ENCODE measurements around the gene ARL8A.
"Not testable (repeated sequence)": the region's sequence is repeated elsewhere in the genome, so short reads cannot be mapped to it uniquely, and the experiment has no call there.

ARL8A gene

DNA sequence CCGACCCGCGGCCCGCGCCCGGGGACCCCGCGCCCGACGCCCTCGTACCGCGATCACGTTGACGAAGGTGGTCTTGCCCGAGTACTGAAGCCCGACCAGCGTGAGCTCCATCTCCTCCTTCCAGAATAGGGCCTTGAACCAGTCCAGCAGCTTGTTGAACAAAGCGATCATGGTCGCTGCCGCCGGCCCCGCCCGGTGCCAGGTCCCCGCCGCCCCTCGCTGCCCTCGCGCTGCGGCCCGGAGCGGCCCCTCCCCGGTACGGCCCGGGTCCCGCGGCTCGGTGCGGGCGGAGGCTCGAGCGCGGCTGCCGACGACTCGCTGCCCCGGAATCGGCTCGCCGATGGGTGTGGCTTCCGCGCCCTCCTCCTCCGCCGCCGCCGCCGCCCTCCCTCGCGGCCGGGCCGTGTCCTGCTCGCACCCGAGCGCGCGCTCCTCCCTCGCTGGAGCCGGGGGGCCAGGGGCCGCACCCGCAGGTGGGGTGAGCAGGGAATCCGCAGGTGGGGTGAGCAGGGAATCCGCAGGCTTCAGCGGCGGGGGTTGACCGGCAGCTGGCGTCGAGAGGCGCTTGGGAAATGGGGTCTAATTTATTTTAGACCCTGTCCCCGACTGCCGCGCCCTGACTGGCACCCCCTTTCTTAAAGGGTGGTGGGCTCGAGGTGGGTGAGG lies at the start of gene ARL8A:
Gene ARL8A (minus strand): TSS at position 336 of the 666 bp plus-strand sequence. CDS start 165 bp downstream, at position 171.
- DNase-seq (ENCODE audit: low spot score) = peak; percentile 93

- DNase-seq (ENCODE audit: low spot score) = no peak
Observed at GRCh38 chr1:202194328-202194648, 49.8 kb upstream of the ARL8A start.

GRCh38 chr1:202193614-202194327 lies 49.2 kb upstream of the ARL8A start, which contains the start of gene LGR6:
Gene LGR6 (plus strand): TSS chr1:202193799. CDS start chr1:202193990, 191 bp downstream.
- peak; percentile 30 for DNase-seq (ENCODE audit: low spot score)

DNA sequence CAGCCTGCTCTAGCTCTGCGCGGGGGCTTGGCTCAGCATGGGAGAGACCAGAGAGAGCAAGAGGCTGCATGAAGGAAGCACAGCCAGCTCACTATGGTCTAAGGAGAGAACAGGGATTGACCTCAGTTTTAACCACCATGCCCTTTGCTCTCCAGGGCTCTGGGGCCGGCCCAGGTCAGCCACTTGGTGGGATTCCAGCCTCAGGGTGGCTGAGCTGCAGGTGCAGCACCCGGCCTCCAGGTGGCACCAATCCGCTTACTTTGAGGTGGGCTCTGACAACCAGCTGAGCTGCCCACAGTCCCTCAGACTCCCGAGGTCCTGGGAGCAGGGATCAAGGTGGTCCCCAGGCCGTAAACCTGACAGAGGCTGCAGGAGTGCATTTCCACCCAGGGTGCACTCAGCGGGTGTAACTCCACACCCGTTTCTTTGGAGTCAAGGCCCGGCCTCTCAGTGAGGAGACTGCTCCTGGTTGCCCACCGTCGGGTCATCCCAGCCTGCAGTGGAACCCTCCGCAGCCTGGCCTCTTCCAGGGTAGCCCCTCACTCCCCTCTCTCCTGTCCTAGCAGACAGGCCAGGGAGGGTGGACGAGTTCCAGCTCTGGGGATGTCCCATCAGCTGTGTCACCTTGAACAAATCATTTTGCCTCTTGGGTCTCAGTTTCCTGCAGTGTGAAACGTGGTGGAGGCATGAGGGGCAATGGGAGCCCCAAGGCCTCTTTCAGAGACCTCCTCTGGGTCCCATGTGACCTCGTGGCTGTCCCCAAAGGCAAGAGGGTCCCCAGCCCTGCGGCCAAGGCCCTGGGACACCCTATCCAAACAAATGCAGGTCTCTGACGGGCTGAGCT lies 48.5 kb upstream of the ARL8A start:
- peak; percentile 80 for DNase-seq (ENCODE audit: low spot score)

- DNase-seq (ENCODE audit: low spot score) = not testable (repeated sequence)
Observed at GRCh38 chr1:202191391-202191790, 46.9 kb upstream of the ARL8A start.

GRCh38 chr1:202189918-202190715 lies 45.6 kb upstream of the ARL8A start:
- DNase-seq (ENCODE audit: low spot score) = no peak

DNA sequence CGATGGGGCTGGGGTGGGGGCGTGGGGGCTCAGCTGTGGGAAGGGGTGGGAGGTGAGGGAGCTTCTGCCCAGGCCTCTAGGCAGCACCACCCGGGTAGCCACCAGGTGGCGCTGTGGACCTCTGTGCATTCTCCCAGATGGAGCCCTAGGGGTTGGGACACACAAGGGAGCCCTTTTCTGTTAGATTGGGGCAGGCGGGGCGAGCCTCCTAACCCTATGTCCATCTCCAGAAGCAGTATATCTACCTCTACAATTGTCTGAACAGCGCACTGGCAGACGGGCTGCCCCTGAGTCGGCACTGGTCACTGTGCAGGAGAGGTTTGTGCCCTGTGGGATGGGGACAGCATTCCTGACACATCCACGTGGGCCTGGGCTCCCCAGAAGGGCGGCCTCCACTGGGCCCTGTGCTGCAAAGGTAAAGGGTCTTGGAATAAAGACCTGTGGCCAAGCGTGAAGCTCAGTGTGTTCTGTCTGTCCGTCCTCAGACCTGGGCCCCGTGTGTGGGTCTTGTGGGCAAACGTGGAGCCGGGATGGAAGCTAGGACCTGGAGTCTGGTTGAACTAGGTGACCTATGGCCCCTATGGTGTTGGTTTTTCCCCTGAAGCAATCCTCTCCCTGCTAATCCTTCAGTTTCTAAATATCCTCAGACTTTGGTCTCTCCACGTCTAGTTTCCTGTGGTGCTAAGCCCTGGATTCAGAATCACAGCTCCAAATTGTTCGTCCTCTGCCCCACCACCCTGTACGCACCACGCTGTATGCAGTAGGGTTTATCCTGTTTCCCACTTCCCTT lies 44.7 kb upstream of the ARL8A start:
- peak; percentile 74 for DNase-seq (ENCODE audit: low spot score)

DNA sequence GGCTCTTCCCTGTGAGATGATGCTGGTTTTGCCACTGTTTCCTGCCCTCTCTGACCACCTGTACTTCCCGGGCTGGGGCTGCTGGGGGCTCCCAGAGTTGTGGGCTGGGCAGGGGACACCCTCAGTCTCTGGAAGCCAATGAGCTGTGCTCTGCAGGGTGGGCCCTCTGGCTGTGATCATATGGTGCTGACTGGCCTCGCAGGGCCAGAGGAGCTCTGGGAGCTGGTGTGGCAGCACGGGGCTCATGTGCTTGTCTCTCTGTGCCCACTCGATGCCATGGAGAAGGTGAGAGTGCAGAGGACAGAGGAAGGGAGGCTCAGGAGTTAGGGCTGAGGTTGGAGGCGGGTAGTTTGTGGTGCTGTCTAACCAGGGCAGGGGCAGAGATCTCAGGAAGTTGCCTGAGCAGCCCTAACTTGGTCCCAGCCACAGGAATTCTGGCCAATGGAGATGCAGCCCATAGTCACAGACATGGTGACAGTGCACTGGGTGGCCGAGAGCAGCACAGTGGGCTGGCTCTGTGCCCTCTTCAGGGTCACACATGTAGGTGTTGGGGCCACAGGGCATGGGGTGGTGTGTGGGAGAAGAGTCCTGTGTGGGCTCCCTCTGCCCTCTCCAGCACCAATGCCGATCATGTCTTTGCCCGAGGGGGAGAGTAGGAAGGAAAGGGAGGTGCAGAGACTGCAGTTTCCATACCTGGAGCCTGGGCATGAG lies 43.3 kb upstream of the ARL8A start:
- no peak for DNase-seq (ENCODE audit: low spot score)

DNA sequence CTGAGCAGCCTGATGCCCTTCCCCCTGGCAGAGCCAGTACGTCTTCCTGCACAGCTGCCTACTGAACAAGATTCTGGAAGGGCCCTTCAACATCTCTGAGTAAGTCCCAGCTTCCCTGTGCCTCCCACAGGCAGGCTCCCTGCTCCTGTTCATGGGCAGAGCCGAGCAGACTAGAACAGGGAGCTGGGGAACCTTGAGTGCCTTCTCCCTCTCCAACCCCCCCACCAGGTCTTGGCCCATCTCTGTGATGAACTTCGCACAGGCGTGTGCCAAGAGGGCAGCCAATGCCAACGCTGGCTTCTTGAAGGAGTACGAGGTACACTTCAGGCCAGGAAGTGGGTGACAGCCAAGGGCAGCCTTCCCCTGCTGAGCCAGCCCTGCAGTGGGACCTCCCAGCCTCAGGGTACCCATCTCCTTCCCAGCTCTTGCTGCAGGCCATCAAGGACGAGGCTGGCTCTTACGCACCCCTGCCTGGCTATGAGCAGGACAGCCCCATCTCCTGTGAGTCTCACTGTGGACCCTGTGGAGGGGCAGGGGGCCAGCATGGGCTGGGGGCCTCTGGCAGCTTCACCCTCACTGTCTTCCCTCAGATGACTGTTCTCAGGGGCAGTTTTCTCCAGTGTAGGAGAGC lies 42.6 kb upstream of the ARL8A start:
- DNase-seq (ENCODE audit: low spot score) = no peak

GRCh38 chr1:202186327-202186726 lies 41.8 kb upstream of the ARL8A start:
- no peak for DNase-seq (ENCODE audit: low spot score)

DNA sequence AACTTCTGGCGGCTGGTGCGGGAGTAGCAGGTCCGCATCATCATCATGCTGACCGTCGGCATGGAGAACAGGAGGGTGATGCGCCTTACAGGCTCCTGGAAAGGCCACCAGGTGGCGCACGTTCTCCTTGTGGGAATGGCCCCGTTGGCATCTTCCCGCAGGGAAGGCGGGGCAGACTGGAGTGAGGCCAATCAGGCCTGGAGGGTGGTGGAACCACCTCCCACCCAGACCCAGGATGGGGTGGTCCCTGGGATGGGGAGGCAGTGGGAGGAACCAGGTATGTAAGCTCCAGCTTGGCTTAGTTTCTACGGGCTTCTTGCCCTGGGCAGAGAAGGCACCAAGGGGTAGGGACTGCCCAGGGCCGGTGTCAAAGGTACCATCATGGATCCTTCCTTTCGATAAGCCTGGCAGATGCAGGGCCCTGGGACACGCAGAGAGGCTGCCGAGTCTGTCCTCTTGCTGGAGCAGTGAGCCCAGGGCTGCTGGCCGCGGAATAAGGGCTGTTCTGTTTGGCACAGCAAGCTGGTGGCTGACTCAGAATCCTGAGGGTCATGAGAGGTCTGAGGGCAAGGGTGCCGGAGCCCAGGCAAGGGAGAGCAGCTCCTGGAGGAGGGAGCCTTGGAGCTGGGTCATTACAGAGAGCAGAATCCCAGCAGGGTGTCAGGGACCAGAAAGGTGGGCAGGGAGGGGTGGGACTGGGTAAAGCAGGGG lies 40.4 kb upstream of the ARL8A start:
- peak; percentile 85 for DNase-seq (ENCODE audit: low spot score)

GRCh38 chr1:202182040-202182877 lies 37.7 kb upstream of the ARL8A start:
- no peak for DNase-seq (ENCODE audit: low spot score)

DNA sequence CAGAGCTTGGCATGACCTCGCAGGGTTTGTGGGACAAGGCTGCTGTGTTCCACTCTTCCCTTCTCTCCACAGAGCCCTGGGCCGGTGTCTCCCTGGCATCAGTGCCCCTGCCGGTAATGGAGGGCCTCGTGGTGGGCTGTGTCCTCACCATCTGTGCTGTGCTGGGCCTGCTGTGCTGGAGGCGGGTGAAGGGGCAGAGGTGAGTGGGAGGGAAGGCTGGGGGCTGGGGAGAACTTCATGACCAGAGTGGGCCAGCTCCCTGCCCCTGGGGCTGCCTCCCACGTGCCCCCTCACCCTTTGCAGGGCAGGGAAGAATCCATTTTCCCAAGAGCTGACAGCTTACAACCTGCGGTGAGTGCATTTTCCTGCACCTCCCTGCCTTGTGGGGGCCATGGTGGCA lies 37.0 kb upstream of the ARL8A start:
- no peak for DNase-seq (ENCODE audit: low spot score)

- not testable (repeated sequence) for DNase-seq (ENCODE audit: low spot score)
Observed at GRCh38 chr1:202180751-202181139, 36.2 kb upstream of the ARL8A start.

- DNase-seq (ENCODE audit: low spot score) = no peak
Observed at GRCh38 chr1:202179828-202180750, 35.6 kb upstream of the ARL8A start.

DNA sequence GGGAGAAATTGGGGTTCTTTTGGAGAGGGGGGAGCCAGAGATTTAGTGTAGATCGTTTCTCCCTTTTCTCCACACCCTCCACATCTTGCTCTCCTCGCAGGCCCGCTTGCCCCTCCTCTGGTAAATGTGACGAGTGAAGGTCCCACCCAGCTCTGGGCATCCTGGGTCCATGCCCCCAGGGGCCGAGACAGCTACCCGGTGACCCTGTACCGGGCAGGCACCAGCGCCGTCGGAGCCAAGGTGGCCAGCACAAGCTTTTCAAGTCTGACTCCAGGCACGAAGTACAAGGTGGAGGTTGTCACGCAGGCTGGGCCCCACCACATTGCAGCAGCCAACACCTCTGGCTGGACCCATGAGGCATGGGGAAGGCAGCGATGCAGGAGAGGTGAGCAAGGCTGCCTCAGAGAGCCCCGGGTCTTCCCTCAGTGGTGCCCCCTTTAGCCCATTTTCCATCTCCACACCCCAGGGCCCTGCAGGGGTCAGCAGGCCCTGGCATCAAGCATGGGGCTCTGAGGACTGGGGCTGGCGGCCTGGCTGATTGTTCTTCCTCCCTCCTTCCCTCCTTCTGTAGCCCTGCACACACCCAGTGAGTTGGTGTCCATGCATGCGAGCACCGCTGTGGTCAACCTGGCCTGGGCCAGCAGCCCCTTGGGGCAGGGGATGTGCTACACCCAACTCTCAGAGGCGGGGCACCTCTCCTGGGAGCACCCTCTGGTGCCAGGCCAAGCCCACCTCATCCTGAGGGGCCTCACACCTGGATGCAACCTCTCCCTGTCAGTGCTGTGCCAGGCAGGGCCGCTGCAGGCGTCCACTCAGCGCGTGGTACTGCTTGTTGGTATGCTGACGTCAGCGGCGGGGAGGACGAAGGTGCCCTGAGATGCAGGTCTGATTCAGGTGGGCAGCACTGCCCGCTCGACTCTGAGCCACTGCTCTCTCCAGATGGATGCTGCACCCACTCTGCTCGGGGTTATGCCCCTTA lies 32.7 kb upstream of the ARL8A start:
- DNase-seq (ENCODE audit: low spot score) = no peak

Measured in GM03348 (cell line).